CD8-positive, alpha-beta memory T cell (primary cell): Measurements from ENCODE around the gene ZSWIM4. TPM values are rescaled to one million over a fixed set of nuclear protein-coding genes. Genes with fewer than 3 reads are reported as not detected.

Experiments used
- CTCF ChIA-PET: fragments of 350-600 bp; sonication (Branson Sonifier 250); formaldehyde crosslinking; loops from one replicate; lab custom pipeline; 2021; ENCODE audit warnings: antibody characterized with exemption; lab: Charles Lee
- POLR2A ChIA-PET: fragments of 350-600 bp; sonication (Branson Sonifier 250); formaldehyde crosslinking; loops from one replicate; lab custom pipeline; 2021; ENCODE audit warnings: antibody characterized with exemption; lab: Charles Lee
- DNase-seq, 5 donors: peaks; one replicate each; pipeline versions ENCODE4 v3.0.0 to v3.0.0-alpha.2; 2020 to 2022; ENCODE audit warnings: mixed read lengths in 1 of 5
- H3K27ac ChIP-seq: one replicate; pipeline ENCODE4 v1.7.0; 2013; ENCODE audit warnings: low read depth, mild to moderate bottlenecking, low read length, moderate library complexity
- H3K27me3 ChIP-seq: 2 replicates; pipeline ENCODE4 v1.7.0; 2013; ENCODE audit warnings: low read length, mild to moderate bottlenecking; ENCODE audit not compliant: insufficient read depth, poor library complexity, severe bottlenecking
- H3K36me3 ChIP-seq: 2 replicates; pipeline ENCODE4 v1.7.0; 2013; ENCODE audit warnings: mild to moderate bottlenecking, low read length, moderate library complexity; ENCODE audit not compliant: insufficient read depth
- H3K4me1 ChIP-seq: 2 replicates; pipeline ENCODE4 v1.7.0; 2013; ENCODE audit warnings: mild to moderate bottlenecking, low read length, moderate library complexity; ENCODE audit not compliant: insufficient read depth
- H3K4me3 ChIP-seq: 2 replicates; pipeline ENCODE4 v1.7.0; 2013; ENCODE audit warnings: mild to moderate bottlenecking, low read length
- H3K9me3 ChIP-seq: 2 replicates; pipeline ENCODE4 v1.7.0; 2013; ENCODE audit warnings: mild to moderate bottlenecking, low read length
- H3K27ac Mint-ChIP-seq, 8 donors: one replicate each; pipeline ENCODE4 v1.8.0; 2020 to 2021; ENCODE audit warnings: mixed read lengths in 8 of 8, mild to moderate bottlenecking in 6 of 8, inconsistent platforms in 3 of 8, moderate library complexity in 3 of 8
- H3K27me3 Mint-ChIP-seq, 2 donors: one replicate each; pipeline ENCODE4 v1.8.0; 2020 to 2021; ENCODE audit warnings: mixed read lengths in 2 of 2, mild to moderate bottlenecking in 1 of 2, moderate library complexity in 1 of 2
- H3K36me3 Mint-ChIP-seq, 3 donors: one replicate each; pipeline ENCODE4 v1.8.0; 2020 to 2021; ENCODE audit warnings: mixed read lengths in 3 of 3, inconsistent platforms in 1 of 3, mild to moderate bottlenecking in 1 of 3
- H3K4me1 Mint-ChIP-seq, 3 donors: one replicate each; pipeline ENCODE4 v1.8.0; 2020 to 2021; ENCODE audit warnings: mixed read lengths in 3 of 3, inconsistent platforms in 1 of 3, mild to moderate bottlenecking in 1 of 3
- H3K4me3 Mint-ChIP-seq, 7 donors: one replicate each; pipeline ENCODE4 v1.8.0; 2020 to 2021; ENCODE audit warnings: mixed read lengths in 7 of 7, mild to moderate bottlenecking in 6 of 7, moderate library complexity in 4 of 7, inconsistent platforms in 2 of 7
- H3K9me3 Mint-ChIP-seq, 5 donors: one replicate each; pipeline ENCODE4 v1.8.0; 2020 to 2022; ENCODE audit warnings: mixed read lengths in 5 of 5, mild to moderate bottlenecking in 3 of 5, moderate library complexity in 2 of 5, inconsistent platforms in 1 of 5
- polyA plus RNA-seq: library from polyadenylated mRNA; unstranded; fragments of 300-500 nt; fragmentation: Illumina TruSeq; gene quantifications from one replicate; pipeline ENCODE4 v1.2.3, GENCODE V29; 2021
- total RNA-seq, 2 experiments: library from RNA; stranded (reverse); gene quantifications; one replicate each; pipeline ENCODE4 v1.2.3, GENCODE V29; 2021

ZSWIM4 gene
- total and polyA plus RNA-seq, 3 experiments from 2014 or later, result 1.6 to 4.8 (median 4.4) TPM

- peaks cover 0 to 44% (median 2%) of the 10 kb centered on the region in 3 donors for H3K36me3 Mint-ChIP-seq
- Histone ChIP-seq H3K4me1 (peaks cover 84% of the 10 kb centered on the region), H3K27ac (peak overlapping the region; percentile 99), H3K27me3 (no peaks in the 10 kb centered on the region), H3K9me3 (no peaks in the 10 kb centered on the region), H3K4me3 (peak overlapping the region; percentile 86), H3K36me3 (no peaks in the 10 kb centered on the region)
- peaks cover 50 to 79% (median 51%) of the 10 kb centered on the region in 3 donors for H3K4me1 Mint-ChIP-seq
- peak overlapping the region; percentile 97 to 100 (median 100) for H3K27ac Mint-ChIP-seq
- peaks cover 0 to 36% of the 10 kb centered on the region in 2 donors for H3K27me3 Mint-ChIP-seq
- CTCF ChIA-PET, result interaction anchor here (0.6 to 7.6 kb wide), 3 partner anchors 22 to 1474 kb away, joined by 5 to 53 read pairs (median 31); no protein-coding TSS in a partner anchor
- peaks cover 0 to 8% (median 0%) of the 10 kb centered on the region in 5 donors for H3K9me3 Mint-ChIP-seq
- peak overlapping the region; percentile 92 to 98 (median 94) for H3K4me3 Mint-ChIP-seq
- DNase-seq, result no peak
- POLR2A ChIA-PET, result interaction anchor here (0.6 to 3.0 kb wide), 5 partner anchors 11 to 107 kb away, joined by 3 to 15 read pairs (median 6); partner anchors contain the start of gene ZSWIM4
Measured at GRCh38 chr19:13839938-13840304, 44.7 kb downstream of the ZSWIM4 start.

- Histone ChIP-seq H3K36me3 (no peaks in the 10 kb centered on the region), H3K9me3 (no peaks in the 10 kb centered on the region), H3K27me3 (no peaks in the 10 kb centered on the region), H3K27ac (peak overlapping the region; percentile 99), H3K4me3 (peak overlapping the region; percentile 86), H3K4me1 (peaks cover 89% of the 10 kb centered on the region)
- DNase-seq, result peak in 4 of 5 donors; percentile 52 to 77 (median 58)
- ChIA-PET CTCF (interaction anchor here (0.6 to 7.6 kb wide), 5 partner anchors 11 to 1473 kb away, joined by 3 to 53 read pairs (median 5); no protein-coding TSS in a partner anchor), POLR2A (interaction anchor here (0.6 to 3.0 kb wide), 8 partner anchors 10 to 106 kb away, joined by 3 to 15 read pairs (median 6); partner anchors contain the start of gene ZSWIM4)
- peaks cover 0 to 40% (median 2%) of the 10 kb centered on the region in 3 donors for H3K36me3 Mint-ChIP-seq
- peak overlapping the region; percentile 97 to 100 (median 100) for H3K27ac Mint-ChIP-seq
- peak overlapping the region; percentile 92 to 98 (median 94) for H3K4me3 Mint-ChIP-seq
- peaks cover 53 to 83% (median 55%) of the 10 kb centered on the region in 3 donors for H3K4me1 Mint-ChIP-seq
- peaks cover 0 to 8% (median 0%) of the 10 kb centered on the region in 5 donors for H3K9me3 Mint-ChIP-seq
- H3K27me3 Mint-ChIP-seq, result peaks cover 0 to 36% of the 10 kb centered on the region in 2 donors
Measured at GRCh38 chr19:13840305-13841085, 45.3 kb downstream of the ZSWIM4 start.

- Mint-ChIP-seq H3K27me3 (peaks cover 0 to 38% of the 10 kb centered on the region in 2 donors), H3K4me1 (peaks cover 57 to 85% (median 63%) of the 10 kb centered on the region in 3 donors), H3K36me3 (peaks cover 0 to 36% (median 2%) of the 10 kb centered on the region in 3 donors), H3K9me3 (peaks cover 0 to 6% (median 0%) of the 10 kb centered on the region in 5 donors), H3K4me3 (peak overlapping the region; percentile 92 to 98 (median 94)), H3K27ac (peak overlapping the region; percentile 97 to 100 (median 100))
- Histone ChIP-seq H3K4me1 (peaks cover 88% of the 10 kb centered on the region), H3K27ac (peak overlapping the region; percentile 99), H3K36me3 (no peaks in the 10 kb centered on the region), H3K27me3 (no peaks in the 10 kb centered on the region), H3K9me3 (no peaks in the 10 kb centered on the region), H3K4me3 (peak overlapping the region; percentile 86)
- ChIA-PET CTCF (interaction anchor here (0.7 to 7.6 kb wide), 5 partner anchors 10 to 61 kb away, joined by 3 to 53 read pairs (median 4); no protein-coding TSS in a partner anchor), POLR2A (interaction anchor here (0.7 to 3.0 kb wide), 7 partner anchors 10 to 93 kb away, joined by 4 to 15 read pairs (median 5); partner anchors contain the start of genes C19orf53 and ZSWIM4)
- peak in 3 of 5 donors; percentile 46 to 70 (median 57) for DNase-seq
Measured at GRCh38 chr19:13841086-13841961, 46.1 kb downstream of the ZSWIM4 start.

- Histone ChIP-seq H3K27me3 (no peaks in the 10 kb centered on the region), H3K4me1 (peaks cover 88% of the 10 kb centered on the region), H3K36me3 (no peaks in the 10 kb centered on the region), H3K4me3 (peak overlapping the region; percentile 86), H3K27ac (peak overlapping the region; percentile 99), H3K9me3 (no peaks in the 10 kb centered on the region)
- peaks cover 0 to 9% (median 0%) of the 10 kb centered on the region in 5 donors for H3K9me3 Mint-ChIP-seq
- H3K27me3 Mint-ChIP-seq, result peaks cover 0 to 44% of the 10 kb centered on the region in 2 donors
- CTCF ChIA-PET, result interaction anchor here (0.7 to 7.6 kb wide), 3 partner anchors 9 to 54 kb away, joined by 3 to 53 read pairs (median 4); no protein-coding TSS in a partner anchor
- H3K36me3 Mint-ChIP-seq, result peaks cover 0 to 39% (median 2%) of the 10 kb centered on the region in 3 donors
- H3K4me1 Mint-ChIP-seq, result peaks cover 60 to 85% (median 65%) of the 10 kb centered on the region in 3 donors
- POLR2A ChIA-PET, result interaction anchor here (0.7 to 3.0 kb wide), 6 partner anchors 9 to 94 kb away, joined by 4 to 15 read pairs (median 4); partner anchors contain the start of genes C19orf53 and ZSWIM4
- peak overlapping the region; percentile 92 to 98 (median 94) for H3K4me3 Mint-ChIP-seq
- H3K27ac Mint-ChIP-seq, result peak overlapping the region; percentile 97 to 100 (median 100)
- no peak for DNase-seq
Measured at GRCh38 chr19:13841962-13842290, 46.7 kb downstream of the ZSWIM4 start.

GRCh38 chr19:13842291-13843103, 47.3 kb downstream of the ZSWIM4 start:
- peaks cover 0 to 9% (median 0%) of the 10 kb centered on the region in 5 donors for H3K9me3 Mint-ChIP-seq
- H3K4me1 Mint-ChIP-seq, result peaks cover 56 to 83% (median 61%) of the 10 kb centered on the region in 3 donors
- no peaks in the 10 kb centered on the region for H3K36me3 ChIP-seq
- H3K4me3 ChIP-seq, result peak overlapping the region; percentile 86
- H3K4me3 Mint-ChIP-seq, result peak overlapping the region; percentile 92 to 98 (median 94)
- no peaks in the 10 kb centered on the region for H3K9me3 ChIP-seq
- CTCF ChIA-PET, result interaction anchor here (0.7 to 7.6 kb wide), 2 partner anchors 19 to 55 kb away, joined by 3 to 53 read pairs; no protein-coding TSS in a partner anchor
- peak overlapping the region; percentile 97 to 100 (median 100) for H3K27ac Mint-ChIP-seq
- no peaks in the 10 kb centered on the region for H3K27me3 ChIP-seq
- peaks cover 86% of the 10 kb centered on the region for H3K4me1 ChIP-seq
- H3K36me3 Mint-ChIP-seq, result peaks cover 0 to 36% (median 2%) of the 10 kb centered on the region in 3 donors
- peak; percentile 74 to 86 (median 77) for DNase-seq
- peaks cover 0 to 45% of the 10 kb centered on the region in 2 donors for H3K27me3 Mint-ChIP-seq
- POLR2A ChIA-PET, result interaction anchor here (1.3 to 3.0 kb wide), 5 partner anchors 8 to 95 kb away, joined by 4 to 15 read pairs (median 5); partner anchors contain the start of gene ZSWIM4
- H3K27ac ChIP-seq, result peak overlapping the region; percentile 99

- Histone ChIP-seq H3K9me3 (no peaks in the 10 kb centered on the region), H3K4me1 (peaks cover 85% of the 10 kb centered on the region), H3K36me3 (no peaks in the 10 kb centered on the region), H3K4me3 (peak overlapping the region; percentile 28), H3K27me3 (no peaks in the 10 kb centered on the region), H3K27ac (peak overlapping the region; percentile 99)
- ChIA-PET POLR2A (no interaction called here), CTCF (no interaction called here)
- Mint-ChIP-seq H3K9me3 (peaks cover 0 to 6% (median 0%) of the 10 kb centered on the region in 5 donors), H3K27ac (peak overlapping the region; percentile 96 to 100 (median 99)), H3K4me3 (peak overlapping the region; percentile 83 to 95 (median 90)), H3K27me3 (peaks cover 0 to 41% of the 10 kb centered on the region in 2 donors), H3K36me3 (peaks cover 0 to 36% (median 2%) of the 10 kb centered on the region in 3 donors), H3K4me1 (peaks cover 52 to 83% (median 55%) of the 10 kb centered on the region in 3 donors)
- no peak for DNase-seq
Measured at GRCh38 chr19:13843104-13843921, 48.1 kb downstream of the ZSWIM4 start.
